K562 (cell line): ENCODE measurements around the gene NAPA.

Experiments used
- GABPA ChIP-seq: fragments of 200-800 bp; sonication (Bioruptor generic); conservative IDR thresholded peaks from 2 replicates; pipeline ENCODE4 v1.6.1; 2016; ENCODE audit warnings: low read depth, missing genetic modification characterization, missing compliant biosample characterization
- KDM1A ChIP-seq, 2 experiments: fragments of 450-650 bp; IDR thresholded peaks; 2 replicates each; pipeline ENCODE4 v1.6.1; 2016; ENCODE audit warnings: mild to moderate bottlenecking in 2 of 2
- SMAD4 ChIP-seq: fragments of 250-450 bp; sonication (Bioruptor Pico); conservative IDR thresholded peaks from 2 replicates; pipeline ENCODE4 v1.8.0; 2021; ENCODE audit warnings: inconsistent platforms, mild to moderate bottlenecking, moderate library complexity

- no peak for TF ChIP-seq GABPA (tag)
- TF ChIP-seq SMAD4 (CRISPR knock-in tag), result no peak
- no peak for TF ChIP-seq KDM1A (IDR thresholded peaks at IDR 0.05)
Observed at GRCh38 chr19:47480658-47481057, 34.2 kb downstream of the NAPA start.
